ENCODE results near the gene KHSRP.
A peak's percentile ranks its signal among the peaks of the same experiment; 100 is the strongest.

Gene KHSRP

GRCh38 chr19:6373813-6374108 lies 50.9 kb downstream of the KHSRP start:
- in situ Hi-C loops (cut with MboI; ENCODE audit: low pct_unique_long_range_greater_than_20kb, low sequenced_read_pairs) = no loop called here

GRCh38 chr19:6373096-6373812 lies 51.4 kb downstream of the KHSRP start:
- in situ Hi-C loops (cut with MboI; ENCODE audit: low pct_unique_long_range_greater_than_20kb, low sequenced_read_pairs) = no loop called here
- peak; percentile 89 for DNase-seq

More at GRCh38 chr19:6373813-6374108, 50.9 kb downstream of the KHSRP start:
- DNase-seq = no peak

GRCh38 chr19:6372594-6373095 lies 52.0 kb downstream of the KHSRP start, which contains the start of gene ALKBH7:
Gene ALKBH7 (plus strand): TSS chr19:6372794. CDS start chr19:6372821, 27 bp downstream.
- peak; percentile 99 for DNase-seq
- in situ Hi-C loops (cut with MboI; ENCODE audit: low pct_unique_long_range_greater_than_20kb, low sequenced_read_pairs) = no loop called here

- in situ Hi-C loops (cut with MboI; ENCODE audit: low pct_unique_long_range_greater_than_20kb, low sequenced_read_pairs) = no loop called here
- DNase-seq = no peak
Measured at GRCh38 chr19:6364353-6364752, 60.3 kb downstream of the KHSRP start.

Measured in KBM-7 (cell line).